A549 (cell line): Measurements from ENCODE around the gene SORCS1.

Experiments
- EP300 ChIP-seq, 2 experiments: fragments of >200 bp; sonication (Bioruptor Twin); formaldehyde crosslinking; IDR thresholded peaks; 2 replicates in 1 of 2; 3 replicates in 1 of 2; pipeline ENCODE4 v1.6.1; 2016 to 2017
- ESRRA ChIP-seq: fragments of 150-350 bp; IDR thresholded peaks from 2 replicates; pipeline ENCODE4 v1.6.1; 2014; ENCODE audit warnings: mild to moderate bottlenecking, low read length, borderline replicate concordance
- HEYL ChIP-seq: fragments of 250-450 bp; sonication (Bioruptor Pico); IDR thresholded peaks from 2 replicates; pipeline ENCODE4 v1.8.0; 2021; ENCODE audit warnings: mild to moderate bottlenecking, moderate library complexity
- KDM1A ChIP-seq: fragments of 200-600 bp; sonication (generic); IDR thresholded peaks from 2 replicates; pipeline ENCODE4 v1.6.1; 2016; ENCODE audit warnings: low read depth, mild to moderate bottlenecking
- MAFK ChIP-seq: fragments of 450-650 bp; IDR thresholded peaks from 2 replicates; pipeline ENCODE4 v1.6.1; 2014; ENCODE audit not compliant: partially characterized antibody
- POLR2A ChIP-seq: IDR thresholded peaks from 2 replicates; pipeline ENCODE4 v1.6.1; 2012; ENCODE audit warnings: mild to moderate bottlenecking, low read length
- RFX5 ChIP-seq: fragments of 450-650 bp; IDR thresholded peaks from 2 replicates; pipeline ENCODE4 v1.7.1; 2014; ENCODE audit warnings: antibody characterized with exemption, mild to moderate bottlenecking, moderate library complexity
- RNF2 ChIP-seq: fragments of 200-600 bp; sonication (generic); IDR thresholded peaks from 2 replicates; pipeline ENCODE4 v1.6.1; 2016; ENCODE audit warnings: low read depth, mild to moderate bottlenecking, antibody characterized with exemption, moderate library complexity, borderline replicate concordance
- TP53 ChIP-seq: fragments of 250-450 bp; sonication (Bioruptor Pico); IDR thresholded peaks from 2 replicates; pipeline ENCODE4 v1.5.0; 2021; ENCODE audit warnings: mild to moderate bottlenecking, moderate library complexity
- TF ChIP-seq, protein P1 (sequence below): fragments of >200 bp; sonication (Bioruptor Twin); formaldehyde crosslinking; IDR thresholded peaks from 3 replicates; pipeline ENCODE4 v1.5.1; 2016
- TF ChIP-seq, protein P2 (sequence below): fragments of 150-350 bp; IDR thresholded peaks from 2 replicates; pipeline ENCODE4 v1.6.1; 2014; ENCODE audit warnings: low read depth, mild to moderate bottlenecking, low read length
- TF ChIP-seq, protein P3 (sequence below): fragments of 200-600 bp; sonication (generic); IDR thresholded peaks from 2 replicates; pipeline ENCODE4 v1.6.1; 2016; ENCODE audit warnings: antibody characterized with exemption, mild to moderate bottlenecking, moderate library complexity

DNA sequence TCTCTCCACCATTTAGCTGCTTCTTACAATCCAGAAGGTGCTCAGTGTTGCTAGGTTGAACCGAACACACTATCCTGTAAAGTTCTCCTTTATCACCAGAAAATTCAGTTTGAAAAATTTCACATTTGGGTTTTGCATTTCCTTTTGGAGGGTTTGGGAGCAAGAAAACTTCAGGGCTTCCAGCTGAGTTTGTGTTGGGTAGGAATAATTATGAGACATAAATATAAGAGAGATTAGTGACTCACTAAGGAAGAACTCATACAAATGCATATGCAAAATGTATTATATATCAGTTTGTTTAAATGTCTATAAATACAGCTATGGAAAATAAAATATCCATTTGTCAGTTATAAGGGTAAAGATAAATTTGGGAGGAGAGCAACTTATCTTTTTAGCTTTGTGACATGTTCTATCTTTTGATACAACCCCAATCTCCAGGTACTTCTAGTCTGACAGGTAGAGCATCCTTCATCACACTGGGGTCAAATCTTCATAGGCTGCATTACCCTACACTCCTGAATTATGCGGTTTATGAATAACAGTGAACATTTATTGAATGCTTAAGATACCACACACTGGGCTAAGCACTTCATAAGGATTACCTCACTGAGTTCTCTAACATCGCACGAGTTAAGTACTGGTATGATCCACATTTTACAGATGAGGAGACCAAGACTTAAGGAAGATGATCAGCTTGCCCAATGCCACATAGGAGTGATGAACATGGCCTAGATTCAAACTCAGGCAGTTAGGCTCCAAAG, 304.4 kb downstream of the SORCS1 start:
- no peak for TF ChIP-seq EP300 (IDR thresholded peaks at IDR 0.05)
- TF ChIP-seq, protein P1, sequence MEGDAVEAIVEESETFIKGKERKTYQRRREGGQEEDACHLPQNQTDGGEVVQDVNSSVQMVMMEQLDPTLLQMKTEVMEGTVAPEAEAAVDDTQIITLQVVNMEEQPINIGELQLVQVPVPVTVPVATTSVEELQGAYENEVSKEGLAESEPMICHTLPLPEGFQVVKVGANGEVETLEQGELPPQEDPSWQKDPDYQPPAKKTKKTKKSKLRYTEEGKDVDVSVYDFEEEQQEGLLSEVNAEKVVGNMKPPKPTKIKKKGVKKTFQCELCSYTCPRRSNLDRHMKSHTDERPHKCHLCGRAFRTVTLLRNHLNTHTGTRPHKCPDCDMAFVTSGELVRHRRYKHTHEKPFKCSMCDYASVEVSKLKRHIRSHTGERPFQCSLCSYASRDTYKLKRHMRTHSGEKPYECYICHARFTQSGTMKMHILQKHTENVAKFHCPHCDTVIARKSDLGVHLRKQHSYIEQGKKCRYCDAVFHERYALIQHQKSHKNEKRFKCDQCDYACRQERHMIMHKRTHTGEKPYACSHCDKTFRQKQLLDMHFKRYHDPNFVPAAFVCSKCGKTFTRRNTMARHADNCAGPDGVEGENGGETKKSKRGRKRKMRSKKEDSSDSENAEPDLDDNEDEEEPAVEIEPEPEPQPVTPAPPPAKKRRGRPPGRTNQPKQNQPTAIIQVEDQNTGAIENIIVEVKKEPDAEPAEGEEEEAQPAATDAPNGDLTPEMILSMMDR: no peak
- no peak for TF ChIP-seq RNF2
- TF ChIP-seq HEYL (CRISPR knock-in tag): no peak
- TF ChIP-seq KDM1A: no peak
- TF ChIP-seq, protein P2, sequence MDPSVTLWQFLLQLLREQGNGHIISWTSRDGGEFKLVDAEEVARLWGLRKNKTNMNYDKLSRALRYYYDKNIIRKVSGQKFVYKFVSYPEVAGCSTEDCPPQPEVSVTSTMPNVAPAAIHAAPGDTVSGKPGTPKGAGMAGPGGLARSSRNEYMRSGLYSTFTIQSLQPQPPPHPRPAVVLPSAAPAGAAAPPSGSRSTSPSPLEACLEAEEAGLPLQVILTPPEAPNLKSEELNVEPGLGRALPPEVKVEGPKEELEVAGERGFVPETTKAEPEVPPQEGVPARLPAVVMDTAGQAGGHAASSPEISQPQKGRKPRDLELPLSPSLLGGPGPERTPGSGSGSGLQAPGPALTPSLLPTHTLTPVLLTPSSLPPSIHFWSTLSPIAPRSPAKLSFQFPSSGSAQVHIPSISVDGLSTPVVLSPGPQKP: no peak
- no peak for TF ChIP-seq POLR2A
- TF ChIP-seq ESRRA: no peak
- TF ChIP-seq TP53: no peak
- TF ChIP-seq, protein P3, sequence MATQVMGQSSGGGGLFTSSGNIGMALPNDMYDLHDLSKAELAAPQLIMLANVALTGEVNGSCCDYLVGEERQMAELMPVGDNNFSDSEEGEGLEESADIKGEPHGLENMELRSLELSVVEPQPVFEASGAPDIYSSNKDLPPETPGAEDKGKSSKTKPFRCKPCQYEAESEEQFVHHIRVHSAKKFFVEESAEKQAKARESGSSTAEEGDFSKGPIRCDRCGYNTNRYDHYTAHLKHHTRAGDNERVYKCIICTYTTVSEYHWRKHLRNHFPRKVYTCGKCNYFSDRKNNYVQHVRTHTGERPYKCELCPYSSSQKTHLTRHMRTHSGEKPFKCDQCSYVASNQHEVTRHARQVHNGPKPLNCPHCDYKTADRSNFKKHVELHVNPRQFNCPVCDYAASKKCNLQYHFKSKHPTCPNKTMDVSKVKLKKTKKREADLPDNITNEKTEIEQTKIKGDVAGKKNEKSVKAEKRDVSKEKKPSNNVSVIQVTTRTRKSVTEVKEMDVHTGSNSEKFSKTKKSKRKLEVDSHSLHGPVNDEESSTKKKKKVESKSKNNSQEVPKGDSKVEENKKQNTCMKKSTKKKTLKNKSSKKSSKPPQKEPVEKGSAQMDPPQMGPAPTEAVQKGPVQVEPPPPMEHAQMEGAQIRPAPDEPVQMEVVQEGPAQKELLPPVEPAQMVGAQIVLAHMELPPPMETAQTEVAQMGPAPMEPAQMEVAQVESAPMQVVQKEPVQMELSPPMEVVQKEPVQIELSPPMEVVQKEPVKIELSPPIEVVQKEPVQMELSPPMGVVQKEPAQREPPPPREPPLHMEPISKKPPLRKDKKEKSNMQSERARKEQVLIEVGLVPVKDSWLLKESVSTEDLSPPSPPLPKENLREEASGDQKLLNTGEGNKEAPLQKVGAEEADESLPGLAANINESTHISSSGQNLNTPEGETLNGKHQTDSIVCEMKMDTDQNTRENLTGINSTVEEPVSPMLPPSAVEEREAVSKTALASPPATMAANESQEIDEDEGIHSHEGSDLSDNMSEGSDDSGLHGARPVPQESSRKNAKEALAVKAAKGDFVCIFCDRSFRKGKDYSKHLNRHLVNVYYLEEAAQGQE: no peak
- TF ChIP-seq MAFK: no peak
- TF ChIP-seq RFX5: no peak
